NCI-H526 (cell line): ENCODE results near the gene RAB11FIP4.

Experiments used
- DNase-seq, 2 experiments: peaks; one replicate each; lab custom pipeline; 2025; lab: John Stamatoyannopoulos, UW

RAB11FIP4 gene

GRCh38 chr17:31524926-31525800 is 133.7 kb downstream of the RAB11FIP4 start:
- DNase-seq: peak; percentile 84 to 97

- peak in 1 of 2 experiments; percentile 62 for DNase-seq
These were observed 134.5 kb downstream of the RAB11FIP4 start for GRCh38 chr17:31525801-31526549.

GRCh38 chr17:31527606-31528005 is 136.1 kb downstream of the RAB11FIP4 start:
- no peak for DNase-seq

- no peak for DNase-seq
These were observed 136.9 kb downstream of the RAB11FIP4 start for GRCh38 chr17:31528291-31528874.

- no peak for DNase-seq
These were observed 138.4 kb downstream of the RAB11FIP4 start for GRCh38 chr17:31529841-31530251.

GRCh38 chr17:31530391-31530985 is 139.0 kb downstream of the RAB11FIP4 start:
- no peak for DNase-seq

- DNase-seq: no peak
These were observed 140.0 kb downstream of the RAB11FIP4 start for GRCh38 chr17:31531336-31531980.

- DNase-seq: no peak
These were observed 140.6 kb downstream of the RAB11FIP4 start for GRCh38 chr17:31532081-31532480.

GRCh38 chr17:31532526-31532925 is 141.1 kb downstream of the RAB11FIP4 start:
- no peak for DNase-seq

GRCh38 chr17:31533546-31534155 is 142.2 kb downstream of the RAB11FIP4 start:
- DNase-seq: peak in 1 of 2 experiments; percentile 39

GRCh38 chr17:31534223-31534888 is 142.9 kb downstream of the RAB11FIP4 start:
- DNase-seq: no peak

- DNase-seq: peak; percentile 93 to 96
These were observed 144.1 kb downstream of the RAB11FIP4 start for GRCh38 chr17:31535581-31535981.

GRCh38 chr17:31536451-31536850 is 145.0 kb downstream of the RAB11FIP4 start:
- no peak for DNase-seq

- DNase-seq: peak in 1 of 2 experiments; percentile 56
These were observed 146.1 kb downstream of the RAB11FIP4 start for GRCh38 chr17:31537565-31538011.

- DNase-seq: peak; percentile 63 to 71
These were observed 146.7 kb downstream of the RAB11FIP4 start for GRCh38 chr17:31538080-31538762.

- no peak for DNase-seq
These were observed 149.3 kb downstream of the RAB11FIP4 start for GRCh38 chr17:31540602-31541307.

GRCh38 chr17:31541559-31541958 is 150.1 kb downstream of the RAB11FIP4 start:
- DNase-seq: peak in 1 of 2 experiments; percentile 44

- DNase-seq: peak in 1 of 2 experiments; percentile 16
These were observed 152.7 kb downstream of the RAB11FIP4 start for GRCh38 chr17:31544186-31544585.

GRCh38 chr17:31546650-31547049 is 155.2 kb downstream of the RAB11FIP4 start:
- no peak for DNase-seq
